Measurements from ENCODE around the gene SLAMF9. TPM values are rescaled to one million over a fixed set of nuclear protein-coding genes. Genes with fewer than 3 reads are reported as not detected.
A peak's percentile ranks its signal among the peaks of the same experiment; 100 is the strongest.

SLAMF9 gene
- total RNA-seq, 6 experiments from 2014 or later = 0.68 to 2.2 (median 1.6) TPM; not detected in 2

DNA sequence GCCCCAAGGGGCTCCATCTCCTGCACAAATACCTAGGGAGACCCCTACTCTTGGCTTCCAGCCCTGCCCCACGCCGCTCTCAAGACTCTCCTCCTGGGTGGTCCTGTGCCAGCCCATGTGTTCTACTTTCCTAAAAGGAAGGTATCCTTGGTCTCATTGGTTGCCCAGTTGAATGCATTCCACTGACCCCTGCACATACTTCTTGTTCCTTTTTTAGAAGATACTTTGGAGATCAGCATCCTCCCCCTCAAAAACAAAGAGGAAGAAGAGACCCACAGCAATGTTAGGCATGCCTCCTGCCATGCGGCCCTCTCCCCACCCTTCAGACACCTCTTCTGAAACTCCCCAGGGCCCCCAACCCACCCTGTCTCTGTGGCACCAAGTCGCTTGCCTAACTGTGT is 4.1 kb downstream of the SLAMF9 start:
- peak in 1 of 3 donors; percentile 23 for DNase-seq
- Histone ChIP-seq H3K36me3 (no peaks in the 10 kb centered on the region), H3K27ac (no peak overlapping the region), H3K9me3 (no peaks in the 10 kb centered on the region), H3K4me1 (peaks cover 0 to 12% (median 0%) of the 10 kb centered on the region in 4 donors), H3K27me3 (no peaks in the 10 kb centered on the region), H3K4me3 (no peak overlapping the region)
- intact Hi-C loops (cut with DNase I) = no loop called here
- 94% methylated on average over 4 of the region's 4 CpGs for WGBS (ENCODE audit: insufficient coverage, low coverage, low lambda C conversion rate, missing lambda C conversion rate)
- TF ChIP-seq, protein P1, sequence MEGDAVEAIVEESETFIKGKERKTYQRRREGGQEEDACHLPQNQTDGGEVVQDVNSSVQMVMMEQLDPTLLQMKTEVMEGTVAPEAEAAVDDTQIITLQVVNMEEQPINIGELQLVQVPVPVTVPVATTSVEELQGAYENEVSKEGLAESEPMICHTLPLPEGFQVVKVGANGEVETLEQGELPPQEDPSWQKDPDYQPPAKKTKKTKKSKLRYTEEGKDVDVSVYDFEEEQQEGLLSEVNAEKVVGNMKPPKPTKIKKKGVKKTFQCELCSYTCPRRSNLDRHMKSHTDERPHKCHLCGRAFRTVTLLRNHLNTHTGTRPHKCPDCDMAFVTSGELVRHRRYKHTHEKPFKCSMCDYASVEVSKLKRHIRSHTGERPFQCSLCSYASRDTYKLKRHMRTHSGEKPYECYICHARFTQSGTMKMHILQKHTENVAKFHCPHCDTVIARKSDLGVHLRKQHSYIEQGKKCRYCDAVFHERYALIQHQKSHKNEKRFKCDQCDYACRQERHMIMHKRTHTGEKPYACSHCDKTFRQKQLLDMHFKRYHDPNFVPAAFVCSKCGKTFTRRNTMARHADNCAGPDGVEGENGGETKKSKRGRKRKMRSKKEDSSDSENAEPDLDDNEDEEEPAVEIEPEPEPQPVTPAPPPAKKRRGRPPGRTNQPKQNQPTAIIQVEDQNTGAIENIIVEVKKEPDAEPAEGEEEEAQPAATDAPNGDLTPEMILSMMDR (IDR thresholded peaks at IDR 0.05) = no peak
- no peak for TF ChIP-seq POLR2A (IDR thresholded peaks at IDR 0.05)
- no peak for ATAC-seq

DNA sequence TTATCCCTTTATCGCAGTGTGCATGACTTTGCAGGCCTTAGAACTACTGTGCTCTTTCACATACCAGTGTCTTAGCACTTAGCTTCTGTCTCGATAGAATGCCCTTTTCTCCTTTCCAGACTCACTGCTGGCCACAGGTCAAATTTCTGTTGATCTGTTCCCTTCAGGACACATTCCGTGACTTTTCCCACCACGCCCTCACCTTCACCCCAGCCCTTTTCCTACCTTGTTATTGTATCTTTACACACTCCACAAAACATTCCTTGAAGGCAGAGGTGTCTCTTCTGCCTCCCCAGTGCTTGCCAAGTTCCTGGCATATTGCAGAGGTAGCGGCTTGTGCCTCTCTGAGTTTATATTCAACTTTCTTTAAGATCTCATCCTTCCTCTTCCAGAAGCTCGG is 4.9 kb downstream of the SLAMF9 start:
- no peaks in the 10 kb centered on the region for H3K27me3 ChIP-seq
- no peak overlapping the region for H3K27ac ChIP-seq
- H3K36me3 ChIP-seq = no peaks in the 10 kb centered on the region
- WGBS (ENCODE audit: insufficient coverage, low coverage, low lambda C conversion rate, missing lambda C conversion rate) = 63% methylated on average over 6 of the region's 6 CpGs
- TF ChIP-seq POLR2A (IDR thresholded peaks at IDR 0.05) = no peak
- TF ChIP-seq, protein P1 (IDR thresholded peaks at IDR 0.05) = no peak
- no peak overlapping the region for H3K4me3 ChIP-seq
- no peaks in the 10 kb centered on the region for H3K9me3 ChIP-seq
- ATAC-seq = no peak
- peak in 1 of 3 donors; percentile 21 for DNase-seq
- peaks cover 0 to 20% (median 0%) of the 10 kb centered on the region in 4 donors for H3K4me1 ChIP-seq
- intact Hi-C loops (cut with DNase I) = no loop called here

DNA sequence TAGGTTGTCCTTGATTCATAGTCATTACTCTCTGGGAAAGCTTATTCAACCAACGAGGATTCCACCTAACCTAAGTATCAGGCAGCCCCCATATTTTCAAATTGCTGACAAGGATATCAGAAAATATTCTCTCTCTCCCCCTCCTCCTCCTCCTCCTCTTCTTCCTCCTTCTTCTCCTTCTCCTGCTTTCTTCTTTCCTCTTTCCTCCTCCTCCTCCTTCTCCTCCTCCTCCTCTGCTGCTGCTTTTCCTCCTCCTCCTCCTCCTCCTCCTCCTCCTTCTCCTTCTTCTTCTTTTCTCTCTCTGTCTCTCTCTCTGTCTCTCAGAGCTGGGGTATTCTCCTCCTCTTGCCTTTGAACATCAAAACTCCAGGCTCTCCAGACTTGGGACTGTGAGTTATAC is 6.1 kb downstream of the SLAMF9 start:
- Histone ChIP-seq H3K27me3 (no peaks in the 10 kb centered on the region), H3K27ac (no peak overlapping the region), H3K4me1 (peaks cover 0 to 20% (median 3%) of the 10 kb centered on the region in 4 donors), H3K4me3 (no peak overlapping the region), H3K9me3 (no peaks in the 10 kb centered on the region), H3K36me3 (no peaks in the 10 kb centered on the region)
- TF ChIP-seq POLR2A (IDR thresholded peaks at IDR 0.05) = no peak
- TF ChIP-seq, protein P1 (IDR thresholded peaks at IDR 0.05) = no peak
- no peak for ATAC-seq
- 64% methylated on average over 1 of the region's 1 CpG for WGBS (ENCODE audit: insufficient coverage, low coverage, low lambda C conversion rate, missing lambda C conversion rate)
- DNase-seq = no peak
- intact Hi-C loops (cut with DNase I) = no loop called here

DNA sequence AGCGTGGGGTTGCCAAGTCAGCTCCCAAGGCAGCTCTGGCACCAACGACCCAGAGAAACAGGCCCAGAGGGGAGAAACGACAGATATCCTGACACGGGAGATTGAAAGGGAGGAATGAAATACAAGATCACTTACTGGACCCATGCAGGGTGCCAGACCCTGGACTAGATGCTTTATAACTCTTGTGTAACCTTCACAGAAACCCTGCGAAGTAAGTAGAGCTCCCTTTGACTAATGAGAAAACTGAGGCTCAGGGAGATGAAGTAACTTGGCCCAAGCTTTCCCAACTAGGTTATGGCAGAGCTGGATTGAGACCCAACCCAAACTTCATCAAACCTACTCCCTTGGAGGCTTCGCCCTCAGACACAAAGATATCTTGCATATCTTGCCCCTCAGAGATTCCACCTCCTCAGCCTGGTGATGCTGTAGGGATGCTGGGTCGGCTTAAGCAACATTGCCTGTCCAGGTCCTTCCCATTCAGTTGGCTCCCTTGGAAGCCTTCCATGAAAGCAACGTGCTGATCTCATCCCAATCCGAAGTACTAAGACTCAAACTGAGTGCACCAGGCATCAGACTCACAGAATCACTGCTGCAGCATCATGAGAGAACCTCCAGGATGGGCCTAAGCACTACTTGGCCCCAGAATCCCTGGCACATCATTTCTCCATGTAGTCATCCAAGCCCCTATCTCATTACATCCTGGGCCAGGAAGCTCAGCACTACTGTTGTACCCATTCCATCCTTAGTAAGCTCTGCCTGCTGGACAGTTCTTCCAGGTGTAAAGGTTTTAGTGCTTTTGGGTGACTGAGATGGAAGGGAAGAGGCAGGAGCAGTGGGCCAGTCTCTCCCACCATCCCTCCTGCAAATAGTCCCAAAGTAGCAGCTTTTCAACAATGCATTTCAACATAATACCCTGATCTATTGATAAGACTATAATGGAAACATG is 7.5 kb downstream of the SLAMF9 start:
- peaks cover 0 to 20% (median 3%) of the 10 kb centered on the region in 4 donors for H3K4me1 ChIP-seq
- WGBS (ENCODE audit: insufficient coverage, low coverage, low lambda C conversion rate, missing lambda C conversion rate) = 46% methylated on average over 7 of the region's 9 CpGs
- no peaks in the 10 kb centered on the region for H3K9me3 ChIP-seq
- ATAC-seq = no peak
- no peaks in the 10 kb centered on the region for H3K27me3 ChIP-seq
- DNase-seq = peak in 1 of 3 donors; percentile 40
- no peak overlapping the region for H3K27ac ChIP-seq
- intact Hi-C loops (cut with DNase I) = no loop called here
- H3K36me3 ChIP-seq = no peaks in the 10 kb centered on the region
- TF ChIP-seq, protein P1 (IDR thresholded peaks at IDR 0.05) = no peak
- no peak for TF ChIP-seq POLR2A (IDR thresholded peaks at IDR 0.05)
- H3K4me3 ChIP-seq = peak overlapping the region in 2 of 3 donors; percentile 52 to 74

Measured in right lobe of liver (tissue), 6 donors.